Erythroblast (primary cell): ENCODE results near the gene INTS6.

Source experiments
- GATA1 ChIP-seq: IDR thresholded peaks from 2 replicates; pipeline ENCODE4 v1.6.1; 2011; ENCODE audit warnings: low read depth, mild to moderate bottlenecking, control low read depth, low read length, moderate library complexity
- POLR2A ChIP-seq: IDR thresholded peaks from 2 replicates; pipeline ENCODE4 v1.6.1; 2011; ENCODE audit warnings: mild to moderate bottlenecking, low read length

- TF ChIP-seq POLR2A (no peak), GATA1 (no peak)
Observed at GRCh38 chr13:51371768-51372399, 81.0 kb downstream of the INTS6 start.
